B cell (primary cell): ENCODE results near the gene NMT2. TPM values are rescaled to one million over a fixed set of nuclear protein-coding genes. Genes with fewer than 3 reads are reported as not detected.

ENCODE experiments used
- ATAC-seq: fragments of 200-7000 bp; cut with Tn5 transposase; one replicate; pipeline ENCODE4 v1.10.0; 2021; ENCODE audit warnings: low read depth, mild to moderate bottlenecking, moderate number of reproducible peaks, moderate library complexity
- CTCF ChIA-PET: fragments of 350-600 bp; sonication (Branson Sonifier 250); formaldehyde crosslinking; loops from one replicate; lab custom pipeline; 2021; ENCODE audit warnings: antibody characterized with exemption, inconsistent platforms; lab: Charles Lee
- POLR2A ChIA-PET: fragments of 350-600 bp; sonication (Branson Sonifier 250); formaldehyde crosslinking; loops from one replicate; lab custom pipeline; 2021; ENCODE audit warnings: antibody characterized with exemption; lab: Charles Lee
- DNase-seq: peaks from one replicate; pipeline ENCODE4 v3.0.0; 2013
- H2AFZ ChIP-seq: 2 replicates; pipeline ENCODE4 v1.6.1; 2012; ENCODE audit warnings: mild to moderate bottlenecking, low read depth, low read length; ENCODE audit not compliant: insufficient read depth, poor library complexity, severe bottlenecking
- H3K27ac ChIP-seq, 2 donors: 1 replicate in 1 of 2; 2 replicates in 1 of 2; pipeline ENCODE4 v1.5.1; 2012 to 2013; ENCODE audit warnings: low read length in 2 of 2, mild to moderate bottlenecking in 2 of 2, moderate library complexity in 1 of 2
- H3K27me3 ChIP-seq, 4 experiments: fragments of 200-600 bp in 1 of 4; sonication (generic) in 1 of 4; replicated peaks in 1 of 4; 1 replicate in 2 of 4; 2 replicates in 2 of 4; pipeline versions ENCODE4 v1.6.1 to v1.7.0; 2013 to 2016; ENCODE audit warnings: low read length in 3 of 4, mild to moderate bottlenecking in 2 of 4, mixed read lengths in 1 of 4, moderate library complexity in 1 of 4; ENCODE audit not compliant: insufficient read depth in 4 of 4, control insufficient read depth in 3 of 4; ENCODE audit errors: control extremely low read depth in 1 of 4
- H3K36me3 ChIP-seq, 2 experiments: replicated peaks in 1 of 2; 1 replicate in 1 of 2; 2 replicates in 1 of 2; pipeline versions ENCODE4 v1.6.1 to v1.7.1; 2013; ENCODE audit warnings: low read length in 1 of 2; ENCODE audit not compliant: insufficient read depth in 2 of 2, control insufficient read depth in 1 of 2; ENCODE audit errors: control extremely low read depth in 1 of 2, extremely low read depth in 1 of 2
- H3K4me1 ChIP-seq, 2 donors: fragments of 200-600 bp in 1 of 2; sonication (generic) in 1 of 2; 1 replicate in 1 of 2; 2 replicates in 1 of 2; pipeline versions ENCODE4 v1.5.1 to v1.6.1; 2013 to 2017; ENCODE audit warnings: low read length in 2 of 2; ENCODE audit not compliant: control insufficient read depth in 2 of 2, insufficient read depth in 2 of 2
- H3K4me2 ChIP-seq: replicated peaks from 2 replicates; pipeline ENCODE3; 2012; ENCODE audit warnings: mild to moderate bottlenecking, low read depth, low read length; ENCODE audit not compliant: poor library complexity, severe bottlenecking
- H3K4me3 ChIP-seq, 5 experiments: fragments of 200-600 bp in 1 of 5; sonication (generic) in 1 of 5; 1 replicate in 3 of 5; 2 replicates in 2 of 5; pipeline versions ENCODE4 v1.5.1 to v1.7.0; 2011 to 2016; ENCODE audit warnings: low read length in 4 of 5, mild to moderate bottlenecking in 4 of 5, low read depth in 2 of 5, control low read depth in 1 of 5, moderate library complexity in 1 of 5; ENCODE audit not compliant: insufficient read depth in 1 of 5; ENCODE audit errors: control extremely low read depth in 1 of 5, extremely low read depth in 1 of 5
- H3K79me2 ChIP-seq: fragments of 200-600 bp; sonication (generic); one replicate; pipeline ENCODE4 v1.6.0; 2016; ENCODE audit warnings: low read length; ENCODE audit not compliant: control insufficient read depth, insufficient read depth
- H3K9ac ChIP-seq: fragments of 200-600 bp; sonication (generic); 2 replicates; pipeline ENCODE4 v1.6.1; 2017; ENCODE audit warnings: mild to moderate bottlenecking, low read length, moderate library complexity
- H3K9me3 ChIP-seq, 3 donors: one replicate each; pipeline versions ENCODE4 v1.6.1 to v1.7.1; 2013; ENCODE audit warnings: low read length in 2 of 3; ENCODE audit not compliant: control insufficient read depth in 2 of 3, insufficient read depth in 1 of 3; ENCODE audit errors: control extremely low read depth in 1 of 3
- H4K20me1 ChIP-seq: 2 replicates; pipeline ENCODE4 v1.6.0; 2012; ENCODE audit warnings: mild to moderate bottlenecking, low read length; ENCODE audit not compliant: insufficient read depth, control insufficient read depth, poor library complexity, severe bottlenecking
- H3K27ac Mint-ChIP-seq: one replicate; pipeline ENCODE4 v1.8.0; 2021; ENCODE audit warnings: mixed read lengths
- H3K27me3 Mint-ChIP-seq: one replicate; pipeline ENCODE4 v1.8.0; 2021; ENCODE audit warnings: mixed read lengths
- H3K4me1 Mint-ChIP-seq: one replicate; pipeline ENCODE4 v1.8.0; 2021; ENCODE audit warnings: mixed read lengths
- H3K4me3 Mint-ChIP-seq: one replicate; pipeline ENCODE4 v1.8.0; 2021; ENCODE audit warnings: mixed read lengths
- H3K9me3 Mint-ChIP-seq: one replicate; pipeline ENCODE4 v1.8.0; 2022; ENCODE audit warnings: mixed read lengths; ENCODE audit not compliant: insufficient read depth
- EZH2 ChIP-seq: IDR thresholded peaks from 2 replicates; pipeline ENCODE4 v1.6.1; 2012; ENCODE audit warnings: borderline replicate concordance, low read depth, mild to moderate bottlenecking, moderate library complexity, low read length; ENCODE audit not compliant: insufficient read depth, poor library complexity, severe bottlenecking
- WGBS: methylation state at CpG from one replicate; pipeline ENCODE4 v1.1.5; 2013; ENCODE audit warnings: missing lambda C conversion rate; ENCODE audit not compliant: insufficient coverage; 5-methylcytosine and 5-hydroxymethylcytosine counted together
- intact Hi-C: fragments of 100-400 bp; cut with micrococcal nuclease; formaldehyde crosslinking; loops from one replicate; pipeline ENCODE4 v1.10.0; 2022
- polyA plus RNA-seq: library from polyadenylated mRNA; depleted of rRNA; stranded (reverse); fragments of >200 nt; gene quantifications from 2 replicates; pipeline ENCODE4 v1.2.3, GENCODE V29; 2012
- total RNA-seq, 2 donors: library from RNA; stranded (reverse); fragments of 120-200 nt in 1 of 2; gene quantifications; 1 replicate in 1 of 2; 2 replicates in 1 of 2; pipeline versions ENCODE4 v1.2.3 to v1.2.4, GENCODE V29; 2013 to 2022
- TF ChIP-seq, protein P1 (sequence below): fragments of 200-600 bp; IDR thresholded peaks from one replicate; pipeline ENCODE4 v1.8.0; 2022; ENCODE audit warnings: antibody characterized with exemption, mild to moderate bottlenecking

Gene NMT2
- total and polyA plus RNA-seq, 2 donors (not counting 1 experiment from before 2014, with no cell fraction given): 2.8 to 73.3 TPM

DNA sequence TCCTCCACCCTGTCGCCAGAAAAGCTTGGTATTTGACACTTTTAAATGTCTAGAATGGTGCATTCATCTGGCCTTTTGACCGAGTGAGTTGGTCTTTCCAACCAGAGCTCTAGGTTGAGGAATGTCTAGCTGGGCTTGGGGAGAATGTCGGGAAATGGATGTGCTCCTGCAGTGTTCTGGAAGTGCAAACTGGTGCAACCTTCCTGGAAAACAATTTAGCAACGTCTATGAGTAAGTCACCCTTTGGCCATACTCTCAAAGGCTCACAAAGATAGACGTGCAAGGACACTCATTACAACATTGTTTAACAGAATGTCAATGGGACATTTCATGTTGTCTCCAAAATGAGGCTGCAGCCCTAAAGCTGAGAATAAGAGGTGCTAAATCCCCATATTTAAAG, 12.2 kb upstream of the NMT2 start:
- Histone ChIP-seq H3K4me2 (no peak overlapping the region), H4K20me1 (no peaks in the 10 kb centered on the region), H3K9me3 (peaks cover 0 to 3% (median 0%) of the 10 kb centered on the region in 3 donors), H2AFZ (no peak overlapping the region), H3K9ac (no peak overlapping the region), H3K4me1 (peaks cover 0 to 6% of the 10 kb centered on the region in 2 donors), H3K4me3 (no peak overlapping the region), H3K27me3 (peaks cover 0 to 5% (median 1%) of the 10 kb centered on the region in 4 experiments), H3K79me2 (no peaks in the 10 kb centered on the region), H3K27ac (no peak overlapping the region), H3K36me3 (no peaks in the 10 kb centered on the region)
- TF ChIP-seq, protein P1, sequence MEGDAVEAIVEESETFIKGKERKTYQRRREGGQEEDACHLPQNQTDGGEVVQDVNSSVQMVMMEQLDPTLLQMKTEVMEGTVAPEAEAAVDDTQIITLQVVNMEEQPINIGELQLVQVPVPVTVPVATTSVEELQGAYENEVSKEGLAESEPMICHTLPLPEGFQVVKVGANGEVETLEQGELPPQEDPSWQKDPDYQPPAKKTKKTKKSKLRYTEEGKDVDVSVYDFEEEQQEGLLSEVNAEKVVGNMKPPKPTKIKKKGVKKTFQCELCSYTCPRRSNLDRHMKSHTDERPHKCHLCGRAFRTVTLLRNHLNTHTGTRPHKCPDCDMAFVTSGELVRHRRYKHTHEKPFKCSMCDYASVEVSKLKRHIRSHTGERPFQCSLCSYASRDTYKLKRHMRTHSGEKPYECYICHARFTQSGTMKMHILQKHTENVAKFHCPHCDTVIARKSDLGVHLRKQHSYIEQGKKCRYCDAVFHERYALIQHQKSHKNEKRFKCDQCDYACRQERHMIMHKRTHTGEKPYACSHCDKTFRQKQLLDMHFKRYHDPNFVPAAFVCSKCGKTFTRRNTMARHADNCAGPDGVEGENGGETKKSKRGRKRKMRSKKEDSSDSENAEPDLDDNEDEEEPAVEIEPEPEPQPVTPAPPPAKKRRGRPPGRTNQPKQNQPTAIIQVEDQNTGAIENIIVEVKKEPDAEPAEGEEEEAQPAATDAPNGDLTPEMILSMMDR: no peak
- no peak for TF ChIP-seq EZH2
- Mint-ChIP-seq H3K4me1 (peaks cover 6% of the 10 kb centered on the region), H3K4me3 (no peak overlapping the region), H3K27ac (no peak overlapping the region), H3K27me3 (peaks cover 18% of the 10 kb centered on the region), H3K9me3 (no peaks in the 10 kb centered on the region)
- no peak for ATAC-seq
- CTCF ChIA-PET: interaction anchor here (1.1 to 1.2 kb wide), 2 partner anchors 9 to 25 kb away, joined by 3 to 4 read pairs; no protein-coding TSS in a partner anchor
- POLR2A ChIA-PET: interaction anchor here (0.6 kb wide), 1 partner anchor 29 kb away, joined by 4 read pairs; no protein-coding TSS in a partner anchor
- intact Hi-C loops: no loop called here
- DNase-seq: no peak
- 92% methylated on average over 4 of the region's 5 CpGs for WGBS

DNA sequence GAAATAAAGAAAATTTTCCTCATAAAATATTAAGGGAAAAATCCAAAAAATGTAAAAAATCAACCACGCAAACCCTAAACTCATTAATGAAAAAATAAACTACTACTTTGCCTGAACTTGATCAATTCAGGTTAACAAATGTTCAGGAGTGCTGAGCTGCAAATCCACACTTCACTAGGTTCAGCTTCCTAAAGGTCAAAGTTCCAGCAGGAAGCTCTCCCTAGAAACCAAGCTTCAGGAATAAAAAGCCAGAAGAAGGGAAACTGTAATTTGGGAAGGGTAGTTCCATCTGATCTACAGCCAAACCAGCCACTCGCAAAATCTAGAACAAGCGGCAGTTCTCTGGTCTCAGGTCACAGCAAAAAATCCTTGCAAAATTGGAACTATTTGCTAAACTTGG, 7.8 kb upstream of the NMT2 start:
- no peak overlapping the region for H3K4me2 ChIP-seq
- no peak overlapping the region for H3K27ac ChIP-seq
- DNase-seq (no peak), ATAC-seq (no peak)
- Mint-ChIP-seq H3K27me3 (peaks cover 22% of the 10 kb centered on the region), H3K4me3 (no peak overlapping the region), H3K27ac (no peak overlapping the region), H3K9me3 (no peaks in the 10 kb centered on the region), H3K4me1 (no peaks in the 10 kb centered on the region)
- TF ChIP-seq, protein P1: no peak
- no peak for TF ChIP-seq EZH2
- no peaks in the 10 kb centered on the region for H3K36me3 ChIP-seq
- ChIA-PET CTCF (no interaction called here), POLR2A (no interaction called here)
- intact Hi-C loops: no loop called here
- no peak overlapping the region for H3K4me3 ChIP-seq
- WGBS: 100% methylated on average over 2 of the region's 3 CpGs
- no peaks in the 10 kb centered on the region for H4K20me1 ChIP-seq
- H3K79me2 ChIP-seq: no peaks in the 10 kb centered on the region
- no peaks in the 10 kb centered on the region for H3K9me3 ChIP-seq
- H3K9ac ChIP-seq: no peak overlapping the region
- no peak overlapping the region for H2AFZ ChIP-seq
- H3K4me1 ChIP-seq: no peaks in the 10 kb centered on the region
- H3K27me3 ChIP-seq: peaks cover 0 to 3% (median 1%) of the 10 kb centered on the region in 4 experiments
